ENCODE measurements around the gene DCC.

The DCC gene

GRCh38 chr18:53426666-53427184, 1086.7 kb downstream of the DCC start:
- H3K4me3 ChIP-seq (ENCODE audit: low read depth, low read length) = no peak overlapping the region
- no peak for TF ChIP-seq CTCF (IDR thresholded peaks at IDR 0.05; ENCODE audit: borderline replicate concordance, insufficient read depth, low read depth, low read length)

DNA sequence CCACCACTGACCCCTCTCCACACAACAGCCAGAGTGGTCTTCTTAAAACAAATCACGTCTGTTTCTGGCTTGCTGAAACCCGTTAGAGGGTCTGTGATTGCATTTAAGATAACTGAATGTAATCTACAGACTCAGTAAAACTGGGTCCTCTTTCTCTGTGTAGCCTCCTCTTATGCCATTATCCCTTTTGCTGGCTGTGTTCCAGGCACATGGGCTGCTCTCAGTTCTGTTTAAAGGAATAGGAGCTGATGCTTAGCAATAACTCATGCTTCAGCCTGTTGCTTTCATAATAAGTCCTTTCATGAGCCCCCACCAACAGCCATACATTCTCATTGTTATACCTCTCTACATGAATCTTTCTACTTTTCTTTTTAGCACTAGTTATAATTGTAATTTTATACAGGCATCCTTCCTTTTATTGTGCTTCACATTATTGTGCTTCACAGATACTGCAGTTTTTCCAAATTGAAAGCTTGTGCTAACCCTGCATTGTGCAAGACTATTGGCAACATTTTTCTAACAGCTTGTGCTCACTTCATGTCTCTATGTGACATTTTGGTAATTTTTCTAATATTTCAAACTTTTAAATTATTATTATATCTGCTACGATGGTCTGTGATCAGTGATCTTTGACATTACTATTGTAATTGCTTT, 1101.9 kb downstream of the DCC start:
- no peak overlapping the region for H3K4me3 ChIP-seq (ENCODE audit: low read depth, low read length)
- TF ChIP-seq CTCF (IDR thresholded peaks at IDR 0.05; ENCODE audit: borderline replicate concordance, insufficient read depth, low read depth, low read length) = no peak

DNA sequence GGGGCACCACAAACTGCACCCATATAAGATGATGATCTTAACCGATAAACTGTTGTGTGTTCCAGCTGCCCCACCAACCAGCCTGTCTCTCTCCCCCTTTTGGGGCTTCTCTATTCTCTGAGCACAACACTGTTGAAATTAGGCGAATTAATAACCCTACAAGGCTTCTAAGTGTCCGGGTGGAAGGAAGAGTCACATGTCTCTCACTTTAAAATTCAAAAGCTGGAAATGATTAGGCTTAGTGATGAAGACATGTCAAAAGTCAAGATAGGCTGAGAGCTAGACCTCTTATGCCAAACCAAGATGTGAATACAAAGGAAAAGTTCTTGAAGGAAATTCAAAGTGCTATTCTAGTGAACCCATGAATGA, 1102.4 kb downstream of the DCC start:
- TF ChIP-seq CTCF (IDR thresholded peaks at IDR 0.05; ENCODE audit: borderline replicate concordance, insufficient read depth, low read depth, low read length) = no peak
- H3K4me3 ChIP-seq (ENCODE audit: low read depth, low read length) = no peak overlapping the region

- no peak for TF ChIP-seq CTCF (IDR thresholded peaks at IDR 0.05; ENCODE audit: borderline replicate concordance, insufficient read depth, low read depth, low read length)
These were observed 1103.3 kb downstream of the DCC start for GRCh38 chr18:53443336-53443735.

GRCh38 chr18:53443831-53444230, 1103.8 kb downstream of the DCC start:
- TF ChIP-seq CTCF (IDR thresholded peaks at IDR 0.05; ENCODE audit: borderline replicate concordance, insufficient read depth, low read depth, low read length) = no peak
- no peak overlapping the region for H3K4me3 ChIP-seq (ENCODE audit: low read depth, low read length)

More at GRCh38 chr18:53443336-53443735, 1103.3 kb downstream of the DCC start:
- no peak overlapping the region for H3K4me3 ChIP-seq (ENCODE audit: low read depth, low read length)

- no peak overlapping the region for H3K4me3 ChIP-seq (ENCODE audit: low read depth, low read length)
- TF ChIP-seq CTCF (IDR thresholded peaks at IDR 0.05; ENCODE audit: borderline replicate concordance, insufficient read depth, low read depth, low read length) = no peak
These were observed 1111.9 kb downstream of the DCC start for GRCh38 chr18:53451902-53452301.

- no peak for TF ChIP-seq CTCF (IDR thresholded peaks at IDR 0.05; ENCODE audit: borderline replicate concordance, insufficient read depth, low read depth, low read length)
- H3K4me3 ChIP-seq (ENCODE audit: low read depth, low read length) = no peak overlapping the region
These were observed 1117.1 kb downstream of the DCC start for GRCh38 chr18:53457068-53457467.
